Activated naive CD8-positive, alpha-beta T cell treated with anti-CD3 and anti-CD28 coated beads for 36 hours (primary cell): ENCODE data around the gene COL4A3. TPM values are rescaled to one million over a fixed set of nuclear protein-coding genes. Genes with fewer than 3 reads are reported as not detected.
"Not testable (repeated sequence)": the region's sequence is repeated elsewhere in the genome, so short reads cannot be mapped to it uniquely, and the experiment has no call there.

Experiments
- DNase-seq: peaks from one replicate; pipeline ENCODE4 v3.0.0; 2021
- H3K27ac Mint-ChIP-seq: one replicate; pipeline ENCODE4 v1.8.0; 2022; ENCODE audit warnings: mild to moderate bottlenecking, moderate library complexity, mixed read lengths
- H3K27me3 Mint-ChIP-seq: one replicate; pipeline ENCODE4 v1.8.0; 2022; ENCODE audit warnings: mild to moderate bottlenecking, mixed read lengths
- H3K36me3 Mint-ChIP-seq: one replicate; pipeline ENCODE4 v1.8.0; 2021; ENCODE audit warnings: mild to moderate bottlenecking, mixed read lengths
- H3K4me1 Mint-ChIP-seq: one replicate; pipeline ENCODE4 v1.8.0; 2021; ENCODE audit warnings: mixed read lengths
- H3K4me3 Mint-ChIP-seq: one replicate; pipeline ENCODE4 v1.8.0; 2022; ENCODE audit warnings: mild to moderate bottlenecking, moderate library complexity, mixed read lengths
- H3K9me3 Mint-ChIP-seq: one replicate; pipeline ENCODE4 v1.8.0; 2022; ENCODE audit warnings: mixed read lengths
- total RNA-seq, 2 experiments: library from RNA; stranded (reverse); gene quantifications; one replicate each; pipeline ENCODE4 v1.2.3, GENCODE V29; 2021

Gene COL4A3
- total RNA-seq, 2 experiments from 2014 or later, result not detected

DNA sequence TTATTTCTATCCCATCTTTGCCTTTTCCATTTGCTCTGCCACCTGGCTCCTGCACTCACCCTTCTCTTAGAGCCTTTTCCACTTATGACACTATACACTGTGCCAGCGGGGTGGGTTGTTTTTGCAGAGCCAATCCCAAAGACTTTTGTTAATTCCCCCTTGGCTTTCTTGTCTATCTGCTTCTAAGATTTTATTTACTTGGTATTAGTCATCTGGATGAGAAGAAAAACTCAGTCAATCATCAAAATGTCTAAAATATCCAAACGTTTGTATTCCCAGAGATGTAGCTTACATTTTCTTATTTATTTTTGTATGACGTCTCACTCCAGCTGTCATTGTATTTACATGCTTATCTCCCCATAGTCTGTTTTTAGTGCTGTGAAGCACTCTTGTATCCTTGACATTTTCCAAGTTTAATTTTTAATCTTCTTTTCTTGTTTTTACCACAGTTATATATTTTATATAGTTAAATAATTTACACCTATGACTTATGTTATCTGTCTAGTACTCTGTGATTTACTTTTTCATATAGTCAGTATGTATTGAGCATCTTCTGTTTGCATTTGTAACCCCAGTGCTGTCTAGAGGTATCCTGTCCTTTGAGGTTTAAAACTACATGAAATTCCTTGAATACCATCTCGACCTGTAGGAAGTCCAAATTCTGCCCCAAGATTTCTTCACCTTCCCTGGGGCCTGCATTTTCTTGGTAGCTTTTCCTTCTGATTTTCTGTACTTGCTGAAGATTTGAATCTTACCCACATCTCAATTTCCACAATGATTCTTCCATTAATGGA is 55.1 kb downstream of the COL4A3 start:
- no peak overlapping the region for H3K27ac Mint-ChIP-seq

DNA sequence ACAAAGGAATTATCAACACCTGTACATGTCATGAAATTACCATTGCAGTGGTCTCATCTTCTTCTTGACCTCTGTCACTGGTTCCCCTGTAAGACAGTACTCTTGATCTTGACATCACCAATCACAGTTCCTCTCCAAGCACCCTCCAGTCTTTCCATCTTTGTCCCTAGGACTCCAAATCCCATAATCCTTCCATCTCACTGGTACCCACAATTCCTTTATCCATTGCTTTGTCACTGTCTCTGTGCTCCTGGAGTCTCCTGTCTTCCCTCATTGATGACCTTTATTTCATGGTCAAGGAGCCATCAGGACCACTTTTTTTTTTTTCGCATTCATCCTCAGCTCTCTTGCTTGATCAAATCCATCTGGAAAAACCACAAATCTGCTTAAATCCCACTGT is 56.7 kb downstream of the COL4A3 start:
- H3K27ac Mint-ChIP-seq, result no peak overlapping the region
- H3K36me3 Mint-ChIP-seq, result no peaks in the 10 kb centered on the region
- peaks cover 2% of the 10 kb centered on the region for H3K9me3 Mint-ChIP-seq
- no peak overlapping the region for H3K4me3 Mint-ChIP-seq
- peaks cover 5% of the 10 kb centered on the region for H3K27me3 Mint-ChIP-seq
- DNase-seq, result no peak
- no peaks in the 10 kb centered on the region for H3K4me1 Mint-ChIP-seq

More for the DNA sequence above, 55.1 kb downstream of the COL4A3 start:
- DNase-seq, result no peak
- H3K27me3 Mint-ChIP-seq, result no peaks in the 10 kb centered on the region
- H3K9me3 Mint-ChIP-seq, result peaks cover 2% of the 10 kb centered on the region
- no peak overlapping the region for H3K4me3 Mint-ChIP-seq
- no peaks in the 10 kb centered on the region for H3K36me3 Mint-ChIP-seq
- no peaks in the 10 kb centered on the region for H3K4me1 Mint-ChIP-seq

DNA sequence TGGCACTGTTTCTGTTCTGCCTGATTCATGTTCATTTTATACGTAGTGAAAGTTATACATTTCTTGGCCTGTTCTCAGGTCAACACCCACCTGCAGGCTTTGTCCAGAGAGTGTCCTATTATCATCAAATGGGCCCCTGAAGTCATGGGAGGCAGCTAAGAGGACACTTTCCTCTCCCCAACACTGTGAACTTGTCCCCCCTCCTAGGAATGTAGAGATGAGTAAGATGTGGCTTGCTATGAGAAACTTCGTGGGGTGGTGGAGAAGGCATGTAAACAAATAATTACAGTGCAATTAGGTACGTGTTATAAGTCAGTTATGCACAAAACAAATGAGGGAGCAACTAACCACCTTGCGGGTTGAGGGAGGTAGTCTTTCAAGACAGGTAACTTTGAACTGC is 57.9 kb downstream of the COL4A3 start:
- Mint-ChIP-seq H3K4me1 (no peaks in the 10 kb centered on the region), H3K27ac (no peak overlapping the region), H3K27me3 (peaks cover 6% of the 10 kb centered on the region), H3K9me3 (no peaks in the 10 kb centered on the region), H3K36me3 (no peaks in the 10 kb centered on the region), H3K4me3 (no peak overlapping the region)
- no peak for DNase-seq

DNA sequence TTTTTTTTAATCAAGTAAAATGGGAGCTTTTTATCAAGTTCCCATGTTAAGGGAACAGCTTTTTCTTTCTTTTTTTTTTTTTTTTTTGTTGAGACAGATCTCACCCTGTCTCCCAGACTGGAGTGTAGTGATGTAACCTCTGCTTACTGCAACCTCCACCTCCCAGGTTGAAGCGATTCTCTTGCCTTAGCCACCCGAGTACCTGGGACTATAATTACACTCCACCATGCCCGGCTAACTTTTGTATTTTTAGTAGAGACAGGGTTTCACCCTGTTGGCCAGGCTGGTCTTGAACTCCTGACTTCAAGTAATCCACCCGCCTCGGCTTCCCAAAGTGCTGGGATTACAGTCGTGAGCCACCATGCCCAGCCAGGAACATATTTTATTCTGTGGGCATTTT is 61.2 kb downstream of the COL4A3 start:
- DNase-seq, H3K4me1 Mint-ChIP-seq, H3K36me3 Mint-ChIP-seq, H3K9me3 Mint-ChIP-seq, H3K4me3 Mint-ChIP-seq, H3K27ac Mint-ChIP-seq: not testable (repeated sequence)
- H3K27me3 Mint-ChIP-seq, result peaks cover 18% of the 10 kb centered on the region

DNA sequence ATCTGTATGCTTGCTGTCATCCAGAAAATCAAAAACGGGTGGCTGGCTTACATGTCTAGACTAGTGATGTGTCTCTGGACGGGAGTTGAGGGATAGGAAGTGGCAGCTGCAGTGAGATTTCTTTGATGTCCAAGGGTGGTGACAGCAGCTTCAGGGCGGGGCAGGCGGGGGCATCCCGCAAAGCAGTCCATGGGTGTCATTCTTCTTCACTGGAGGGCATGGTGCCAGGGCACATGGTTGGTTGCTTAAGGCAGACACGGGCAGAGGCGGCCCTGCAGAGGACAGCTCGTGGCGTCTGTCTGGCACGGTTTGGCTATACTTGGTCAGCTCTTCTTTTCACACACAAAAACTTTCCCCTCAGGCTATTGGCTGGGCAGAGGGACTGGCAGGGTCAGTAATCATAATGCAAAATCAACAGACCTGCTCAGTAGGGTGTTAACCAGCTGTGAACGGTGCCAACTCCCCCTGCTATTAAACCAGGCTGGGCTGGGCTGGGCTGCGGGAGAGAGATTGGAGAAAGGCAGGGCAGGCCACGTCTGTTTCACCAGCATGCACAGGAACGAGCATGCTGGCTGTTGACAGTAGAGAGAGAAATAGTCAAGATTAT is 63.7 kb downstream of the COL4A3 start:
- Mint-ChIP-seq H3K4me1 (no peaks in the 10 kb centered on the region), H3K36me3 (no peaks in the 10 kb centered on the region), H3K27ac (no peak overlapping the region), H3K4me3 (no peak overlapping the region), H3K27me3 (peaks cover 18% of the 10 kb centered on the region), H3K9me3 (no peaks in the 10 kb centered on the region)
- no peak for DNase-seq

DNA sequence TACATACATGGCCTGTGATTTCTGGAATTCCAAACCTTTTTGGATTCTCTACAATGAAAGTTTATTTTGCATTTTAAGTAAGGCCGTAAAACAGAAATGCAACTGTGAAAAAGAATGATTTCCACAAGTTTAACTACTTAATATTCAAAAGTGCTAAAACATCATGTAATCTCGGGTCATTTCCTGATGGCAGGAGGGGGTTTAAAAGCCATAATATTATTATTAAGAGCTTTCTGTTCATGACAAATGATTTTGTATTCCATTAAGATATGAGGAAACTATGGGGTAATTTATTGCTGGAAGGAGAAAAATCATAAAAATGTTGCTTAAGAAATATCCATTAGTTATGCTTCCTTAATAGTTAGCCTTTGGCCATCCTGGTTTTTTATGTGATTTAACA is 65.7 kb downstream of the COL4A3 start:
- Mint-ChIP-seq H3K27ac (no peak overlapping the region), H3K36me3 (no peaks in the 10 kb centered on the region), H3K27me3 (peaks cover 16% of the 10 kb centered on the region), H3K4me1 (no peaks in the 10 kb centered on the region), H3K4me3 (no peak overlapping the region), H3K9me3 (no peaks in the 10 kb centered on the region)
- DNase-seq, result no peak

DNA sequence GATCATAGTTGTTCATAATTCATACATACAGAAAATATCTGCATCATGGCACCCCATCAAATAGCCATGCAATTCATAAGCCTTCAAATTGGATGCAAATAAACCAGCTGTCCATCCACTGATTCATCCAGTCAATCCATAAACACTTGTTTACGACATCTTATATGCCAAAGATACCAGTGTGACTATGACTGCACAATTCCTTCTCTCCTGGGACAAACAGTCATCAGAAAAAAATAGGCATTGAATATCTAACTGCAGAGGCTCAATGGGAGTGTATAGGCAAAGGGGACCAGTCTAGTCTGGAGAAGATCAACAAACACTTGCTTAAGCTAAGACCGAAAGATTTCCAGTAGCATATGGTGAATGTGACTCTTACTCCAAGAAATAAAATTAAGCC is 70.0 kb downstream of the COL4A3 start:
- DNase-seq, result no peak
- Mint-ChIP-seq H3K4me3 (no peak overlapping the region), H3K4me1 (no peaks in the 10 kb centered on the region), H3K27me3 (no peaks in the 10 kb centered on the region), H3K36me3 (no peaks in the 10 kb centered on the region), H3K9me3 (no peaks in the 10 kb centered on the region), H3K27ac (no peak overlapping the region)

DNA sequence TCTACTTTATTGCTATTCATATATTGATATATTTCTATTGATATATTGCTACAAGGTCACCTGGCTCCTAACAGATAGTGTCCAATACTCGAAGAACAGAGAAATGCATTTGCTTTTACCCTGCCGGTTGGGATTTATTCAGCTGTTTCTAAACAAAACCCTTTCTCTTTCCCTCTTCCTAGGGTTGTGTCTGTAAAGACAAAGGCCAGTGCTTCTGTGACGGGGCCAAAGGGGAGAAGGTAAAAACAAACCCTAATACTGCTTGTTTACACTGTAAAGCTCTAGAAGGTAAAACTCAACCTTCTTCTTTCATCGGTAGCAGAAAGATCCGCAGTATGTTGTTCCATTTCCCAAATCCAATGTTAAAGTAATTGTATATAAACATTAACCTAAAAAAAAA is 73.4 kb downstream of the COL4A3 start:
- DNase-seq, result no peak
- no peaks in the 10 kb centered on the region for H3K9me3 Mint-ChIP-seq
- no peaks in the 10 kb centered on the region for H3K36me3 Mint-ChIP-seq
- H3K27ac Mint-ChIP-seq, result no peak overlapping the region
- H3K27me3 Mint-ChIP-seq, result no peaks in the 10 kb centered on the region
- H3K4me3 Mint-ChIP-seq, result no peak overlapping the region
- H3K4me1 Mint-ChIP-seq, result no peaks in the 10 kb centered on the region

DNA sequence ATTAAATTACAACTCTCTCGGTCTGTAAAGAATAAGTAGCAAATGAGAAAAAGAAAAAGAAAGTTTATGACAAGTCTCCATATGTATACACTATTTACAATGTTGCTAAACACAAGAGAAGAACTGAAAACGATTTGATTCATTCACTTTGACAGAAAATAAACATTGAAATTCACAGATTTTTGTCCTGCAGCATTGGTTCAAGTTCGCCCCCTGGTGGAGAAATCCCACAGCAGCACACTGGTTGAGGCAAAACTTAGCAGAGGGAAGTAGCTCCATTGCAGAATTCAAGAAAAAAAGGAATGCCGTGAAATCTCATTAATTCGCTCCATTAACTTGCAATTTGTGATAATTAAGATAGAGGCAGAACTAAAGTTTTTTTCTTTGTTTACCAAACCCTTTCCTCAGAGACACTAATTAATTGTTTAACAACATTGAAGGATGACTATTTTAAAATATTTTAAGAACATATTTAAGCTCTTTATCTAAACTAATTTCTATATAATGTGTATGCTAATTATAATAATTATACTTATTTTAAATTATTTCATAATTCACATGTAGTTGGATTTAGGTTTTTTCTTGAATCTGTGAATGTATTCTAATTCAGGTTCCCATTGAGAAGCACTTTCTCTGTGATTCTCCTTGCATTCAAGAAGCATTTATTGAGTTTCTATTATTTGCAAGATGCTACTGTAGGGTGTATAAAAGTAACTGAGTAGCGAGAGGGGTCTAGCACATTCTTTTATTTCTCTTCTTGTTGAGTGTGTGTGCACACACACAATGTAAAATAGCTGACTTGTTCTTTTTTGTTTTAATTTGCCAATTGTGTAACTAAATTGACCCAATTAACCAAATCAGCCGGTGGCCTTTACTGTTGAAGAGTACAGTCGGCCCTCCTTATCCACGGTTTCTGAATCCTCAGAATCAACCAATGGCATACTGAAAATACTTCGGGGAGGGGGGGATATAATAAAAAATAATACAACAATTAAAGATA is 74.1 kb downstream of the COL4A3 start:
- peak; percentile 40 for DNase-seq
- H3K9me3 Mint-ChIP-seq, result no peaks in the 10 kb centered on the region
- H3K27ac Mint-ChIP-seq, result no peak overlapping the region
- no peak overlapping the region for H3K4me3 Mint-ChIP-seq
- no peaks in the 10 kb centered on the region for H3K4me1 Mint-ChIP-seq
- H3K36me3 Mint-ChIP-seq, result no peaks in the 10 kb centered on the region
- H3K27me3 Mint-ChIP-seq, result no peaks in the 10 kb centered on the region

DNA sequence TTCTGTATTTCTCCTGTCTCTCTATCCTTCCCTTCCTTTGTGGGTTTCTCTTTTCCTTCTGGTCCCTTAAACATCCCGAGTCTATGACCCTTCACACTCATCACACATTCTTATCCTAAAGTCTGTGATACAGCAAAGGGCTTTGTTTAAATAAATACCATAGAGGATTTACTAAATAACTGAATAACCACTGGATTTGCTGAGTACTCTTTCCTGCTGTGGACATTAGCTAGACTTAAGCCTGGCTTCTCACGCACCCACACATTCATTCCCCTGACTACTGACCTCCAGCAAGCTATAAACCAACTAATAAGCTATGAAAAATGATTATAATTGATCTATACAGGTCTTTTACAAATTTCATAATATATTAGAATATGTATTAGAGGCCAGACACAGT is 76.6 kb downstream of the COL4A3 start:
- DNase-seq, result no peak
- no peaks in the 10 kb centered on the region for H3K9me3 Mint-ChIP-seq
- no peaks in the 10 kb centered on the region for H3K4me1 Mint-ChIP-seq

DNA sequence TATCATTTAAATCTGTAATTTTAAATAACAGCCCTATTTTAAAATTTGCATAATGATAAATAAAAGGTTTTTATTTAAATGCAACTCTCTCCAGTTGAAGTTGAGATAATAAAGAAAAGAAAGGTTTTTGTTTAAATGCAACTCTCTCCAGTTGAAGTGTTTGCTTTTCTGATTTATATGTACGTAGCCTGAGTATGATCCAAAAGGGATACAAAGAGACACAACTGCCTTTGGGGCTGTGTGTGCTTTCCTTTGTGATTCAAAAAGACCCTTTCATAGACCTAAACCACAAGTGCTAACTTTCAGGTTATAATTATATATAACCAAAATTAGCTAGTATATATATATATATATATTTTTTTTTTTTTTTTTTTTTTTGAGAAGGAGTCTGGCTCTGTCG is 84.5 kb downstream of the COL4A3 start:
- no peak for DNase-seq
- no peak overlapping the region for H3K27ac Mint-ChIP-seq
- H3K4me3 Mint-ChIP-seq, result no peak overlapping the region
- H3K9me3 Mint-ChIP-seq, result no peaks in the 10 kb centered on the region
- no peaks in the 10 kb centered on the region for H3K27me3 Mint-ChIP-seq
- H3K36me3 Mint-ChIP-seq, result peaks cover 4% of the 10 kb centered on the region
- no peaks in the 10 kb centered on the region for H3K4me1 Mint-ChIP-seq

More for the DNA sequence above, 76.6 kb downstream of the COL4A3 start:
- Mint-ChIP-seq H3K36me3 (no peaks in the 10 kb centered on the region), H3K27me3 (no peaks in the 10 kb centered on the region), H3K27ac (no peak overlapping the region), H3K4me3 (no peak overlapping the region)

DNA sequence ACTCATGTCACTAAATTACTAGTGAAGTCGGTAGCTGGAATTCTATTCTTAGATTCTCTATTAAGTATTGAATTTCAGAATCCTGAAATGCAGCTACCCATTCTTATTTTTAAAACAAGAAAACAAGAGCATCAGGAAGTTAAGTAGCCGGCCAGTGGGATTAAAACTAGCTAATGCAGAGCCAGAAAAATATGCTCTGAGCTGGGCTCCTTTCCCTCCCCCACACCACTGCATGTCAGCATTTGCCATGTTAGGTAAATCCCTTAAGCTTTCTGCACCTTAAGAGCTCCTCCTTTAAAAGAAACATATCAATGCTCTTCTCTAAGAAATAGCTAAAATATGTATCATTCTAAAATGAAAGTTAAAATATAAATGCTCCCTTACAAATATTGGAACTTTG is 88.4 kb downstream of the COL4A3 start:
- Mint-ChIP-seq H3K27ac (no peak overlapping the region), H3K36me3 (peaks cover 4% of the 10 kb centered on the region), H3K4me1 (no peaks in the 10 kb centered on the region), H3K4me3 (no peak overlapping the region), H3K27me3 (no peaks in the 10 kb centered on the region), H3K9me3 (no peaks in the 10 kb centered on the region)
- no peak for DNase-seq

DNA sequence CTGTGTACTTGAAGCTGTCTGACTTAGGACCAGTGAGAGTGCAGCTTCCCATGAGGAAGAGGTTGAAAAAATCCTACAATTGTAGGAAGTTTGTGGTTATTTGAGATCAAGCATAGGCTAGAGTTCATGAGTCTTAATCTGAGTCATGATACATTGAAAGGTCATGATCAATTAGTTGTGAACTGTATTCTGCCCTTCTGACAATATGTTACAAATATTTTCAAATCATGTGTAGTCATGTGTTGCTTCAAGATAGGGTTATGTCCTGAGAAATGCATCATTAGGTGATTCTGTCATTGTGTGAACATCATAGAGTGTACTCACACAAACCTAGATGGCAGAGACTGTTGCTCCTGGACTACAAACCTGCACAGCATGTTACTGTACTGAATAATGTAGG is 92.2 kb downstream of the COL4A3 start:
- no peak overlapping the region for H3K4me3 Mint-ChIP-seq
- H3K9me3 Mint-ChIP-seq, result no peaks in the 10 kb centered on the region
- no peak overlapping the region for H3K27ac Mint-ChIP-seq
- no peaks in the 10 kb centered on the region for H3K36me3 Mint-ChIP-seq
- H3K27me3 Mint-ChIP-seq, result no peaks in the 10 kb centered on the region
- H3K4me1 Mint-ChIP-seq, result no peaks in the 10 kb centered on the region
- DNase-seq, result no peak

DNA sequence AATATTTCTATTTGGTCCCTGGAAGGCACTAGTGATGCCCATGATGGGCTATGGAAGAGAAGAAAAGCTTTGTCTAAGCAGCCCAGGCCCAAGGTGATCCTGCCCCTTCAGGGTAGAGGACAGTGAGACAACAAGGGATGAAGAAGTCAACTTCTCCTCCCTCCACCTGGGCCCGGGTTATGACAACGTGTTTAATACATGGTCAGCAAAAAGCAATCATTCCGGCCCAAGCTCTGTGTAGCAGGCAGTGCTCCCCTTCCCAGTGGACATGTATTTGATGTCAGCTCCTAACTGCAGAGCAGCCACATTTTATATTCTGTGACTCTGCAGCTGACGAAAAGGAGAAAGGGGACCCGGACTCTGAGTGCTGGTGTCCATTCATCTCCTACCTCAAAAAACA is 93.4 kb downstream of the COL4A3 start:
- Mint-ChIP-seq H3K4me1 (no peaks in the 10 kb centered on the region), H3K9me3 (no peaks in the 10 kb centered on the region), H3K27ac (no peak overlapping the region), H3K4me3 (no peak overlapping the region), H3K36me3 (no peaks in the 10 kb centered on the region), H3K27me3 (no peaks in the 10 kb centered on the region)
- DNase-seq, result no peak

DNA sequence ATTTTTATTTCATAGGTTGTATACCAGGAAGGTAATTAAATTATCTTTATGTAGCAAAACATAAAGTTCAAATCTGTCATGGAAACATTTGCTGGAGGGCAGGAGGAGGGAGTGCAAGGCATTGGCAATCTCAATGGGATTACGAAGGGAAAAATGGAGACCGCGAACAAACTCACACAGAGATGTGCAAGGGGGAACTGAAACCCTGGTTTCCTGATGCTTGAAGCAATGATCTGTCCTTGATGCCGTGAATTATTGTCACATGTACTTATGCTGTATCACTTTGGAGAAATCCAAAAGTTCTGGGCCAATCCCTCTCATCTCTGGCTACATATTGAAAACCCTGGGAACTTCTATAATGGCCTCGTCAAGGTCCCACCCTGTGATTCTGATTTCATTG is 95.6 kb downstream of the COL4A3 start:
- H3K9me3 Mint-ChIP-seq, result no peaks in the 10 kb centered on the region
- no peaks in the 10 kb centered on the region for H3K4me1 Mint-ChIP-seq
- H3K36me3 Mint-ChIP-seq, result no peaks in the 10 kb centered on the region
- no peaks in the 10 kb centered on the region for H3K27me3 Mint-ChIP-seq
- H3K27ac Mint-ChIP-seq, result no peak overlapping the region
- no peak for DNase-seq
- H3K4me3 Mint-ChIP-seq, result no peak overlapping the region
